GM21367 (cell line): ENCODE data around the gene CCPG1.
A peak's percentile ranks its signal among the peaks of the same experiment; 100 is the strongest.
"Not testable (repeated sequence)": the region's sequence is repeated elsewhere in the genome, so short reads cannot be mapped to it uniquely, and the experiment has no call there.

Experiments used
- ATAC-seq: cut with Tn5 transposase; IDR thresholded peaks from one replicate; pipeline ENCODE4 v1.9.1; 2021; ENCODE audit not compliant: unreplicated experiment

Gene CCPG1

GRCh38 chr15:55408012-55408928 lies at the start of gene CCPG1, which contains the start of gene PIERCE2:
CCPG1 (minus strand) TSS chr15:55408359; CDS start chr15:55389424, 18,935 bp downstream.
PIERCE2 (plus strand) TSS chr15:55408495; CDS start chr15:55408769, 274 bp downstream.
- ATAC-seq: peak; percentile 93

- no peak for ATAC-seq
Measured at GRCh38 chr15:55457401-55458022, 49.4 kb upstream of the CCPG1 start.

DNA sequence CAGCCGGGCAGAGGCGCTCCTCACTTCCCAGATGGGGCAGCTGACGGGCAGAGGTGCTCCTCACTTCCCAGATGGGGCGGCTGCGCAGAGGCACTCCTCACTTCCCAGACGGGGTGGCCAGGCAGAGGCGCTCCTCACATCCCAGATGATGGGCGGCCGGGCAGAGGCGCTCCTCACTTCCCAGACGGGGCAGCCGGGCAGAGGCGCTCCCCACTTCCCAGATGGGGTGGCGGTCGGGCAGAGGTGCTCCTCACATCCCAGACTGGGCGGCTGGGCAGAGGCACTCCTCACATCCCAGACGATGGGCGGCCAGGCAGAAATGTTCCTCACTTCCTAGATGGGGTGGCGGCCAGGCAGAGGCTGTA lies 38.9 kb upstream of the CCPG1 start:
- ATAC-seq: not testable (repeated sequence)

- not testable (repeated sequence) for ATAC-seq
Measured at GRCh38 chr15:55446379-55447029, 38.3 kb upstream of the CCPG1 start.

DNA sequence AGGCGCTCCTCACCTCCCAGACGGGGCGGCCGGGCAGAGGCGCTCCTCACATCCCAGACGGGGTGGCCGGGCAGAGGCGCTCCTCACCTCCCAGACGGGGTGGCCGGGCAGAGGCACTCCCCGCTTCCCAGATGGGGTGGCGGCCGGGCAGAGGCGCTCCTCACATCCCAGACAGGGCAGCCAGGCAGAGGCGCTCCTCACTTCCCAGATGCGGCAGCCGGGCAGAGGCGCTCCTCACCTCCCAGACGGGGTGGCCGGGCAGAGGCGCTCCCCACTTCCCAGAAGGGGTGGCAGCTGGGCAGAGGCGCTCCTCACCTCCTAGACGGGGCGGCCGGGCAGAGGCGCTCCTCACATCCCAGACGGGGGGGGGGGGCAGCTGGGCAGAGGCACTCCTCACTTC lies 37.8 kb upstream of the CCPG1 start:
- not testable (repeated sequence) for ATAC-seq

DNA sequence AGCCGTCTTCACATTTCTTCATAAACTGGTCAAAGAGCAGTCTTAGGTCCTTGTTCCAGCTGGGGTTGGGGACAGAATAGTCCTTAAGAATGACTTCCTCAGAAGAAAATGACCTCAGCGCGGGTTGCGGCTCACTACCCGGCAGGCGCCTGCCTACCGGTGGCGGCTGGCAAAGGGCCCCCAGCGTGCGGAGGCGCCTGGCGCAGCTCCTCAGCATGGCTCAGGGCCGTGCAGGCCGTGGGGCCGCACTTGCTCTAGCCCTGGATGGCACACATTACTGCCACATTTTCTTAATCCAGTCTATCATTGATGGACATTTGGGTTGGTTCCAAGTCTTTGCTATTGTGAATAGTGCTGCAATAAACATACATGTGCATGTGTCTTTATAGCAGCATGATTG lies 35.0 kb upstream of the CCPG1 start:
- not testable (repeated sequence) for ATAC-seq

GRCh38 chr15:55434989-55435825 lies 27.0 kb upstream of the CCPG1 start:
- ATAC-seq: no peak

- no peak for ATAC-seq
Measured at GRCh38 chr15:55422089-55422488, 13.9 kb upstream of the CCPG1 start.

- ATAC-seq: no peak
Measured at GRCh38 chr15:55420171-55420866, 12.2 kb upstream of the CCPG1 start.

DNA sequence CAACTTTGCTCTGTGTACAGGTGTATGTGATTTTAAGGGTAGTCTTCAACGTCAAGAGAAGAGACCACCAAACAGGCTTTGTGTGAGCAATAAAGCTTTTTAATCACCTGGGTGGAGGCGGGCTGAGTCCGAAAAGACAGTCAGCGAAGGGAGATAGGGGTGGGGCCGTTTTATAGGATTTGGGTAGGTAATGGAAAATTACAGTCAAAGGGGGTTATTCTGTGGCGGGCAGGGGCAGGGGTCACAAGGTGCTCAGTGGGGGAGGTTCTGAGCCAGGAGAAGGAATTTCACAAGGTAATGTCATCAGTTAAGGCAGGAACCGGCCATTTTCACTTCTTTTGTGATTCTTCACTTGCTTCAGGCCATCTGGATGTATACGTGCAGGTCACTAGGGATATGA lies 9.5 kb upstream of the CCPG1 start:
- not testable (repeated sequence) for ATAC-seq

DNA sequence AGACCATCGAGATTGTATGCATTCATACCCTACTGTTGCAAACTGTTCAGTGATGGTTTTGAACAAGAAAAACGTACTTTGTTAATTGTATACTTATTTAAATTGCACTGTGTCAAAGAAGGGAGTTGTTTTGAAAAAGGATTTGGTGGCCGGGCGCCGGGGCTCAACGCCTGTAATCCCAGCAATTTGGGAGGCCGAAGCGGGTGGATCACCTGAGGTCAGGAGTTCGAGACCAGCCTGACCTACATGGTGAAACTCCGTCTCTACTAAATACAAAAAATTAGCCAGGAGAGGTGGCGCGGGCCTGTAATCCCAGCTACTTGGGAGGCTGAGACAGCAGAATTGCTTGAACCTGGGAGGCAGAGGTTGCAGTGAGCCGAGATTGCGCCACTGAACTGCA lies 817 bp upstream of the CCPG1 start:
- not testable (repeated sequence) for ATAC-seq

DNA sequence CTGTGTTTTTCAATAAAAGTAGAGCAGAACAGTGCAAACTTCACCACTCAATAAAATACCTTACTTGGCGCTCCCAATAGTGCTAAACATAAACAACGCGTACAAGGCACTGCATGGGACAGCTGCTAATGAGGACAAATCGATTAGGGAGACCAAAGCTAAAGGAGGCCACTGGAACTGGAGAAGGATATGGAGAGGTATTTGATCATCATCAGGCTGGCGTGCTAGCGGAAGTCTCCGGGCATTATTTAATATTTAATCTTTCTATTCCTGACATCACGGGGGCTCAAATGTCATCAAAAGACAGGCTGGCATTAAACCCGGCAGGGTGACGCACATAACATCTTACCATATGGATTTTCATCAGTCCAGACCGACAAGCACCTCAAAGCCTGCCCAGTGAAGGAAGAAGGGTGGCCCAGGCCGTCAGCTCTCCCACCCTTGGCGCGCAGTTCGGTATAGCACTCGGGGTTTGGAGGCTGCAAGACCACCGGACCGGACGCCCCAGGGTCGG lies 604 bp downstream of the CCPG1 start:
- no peak for ATAC-seq

GRCh38 chr15:55403531-55403930 lies 4.6 kb downstream of the CCPG1 start:
- no peak for ATAC-seq

DNA sequence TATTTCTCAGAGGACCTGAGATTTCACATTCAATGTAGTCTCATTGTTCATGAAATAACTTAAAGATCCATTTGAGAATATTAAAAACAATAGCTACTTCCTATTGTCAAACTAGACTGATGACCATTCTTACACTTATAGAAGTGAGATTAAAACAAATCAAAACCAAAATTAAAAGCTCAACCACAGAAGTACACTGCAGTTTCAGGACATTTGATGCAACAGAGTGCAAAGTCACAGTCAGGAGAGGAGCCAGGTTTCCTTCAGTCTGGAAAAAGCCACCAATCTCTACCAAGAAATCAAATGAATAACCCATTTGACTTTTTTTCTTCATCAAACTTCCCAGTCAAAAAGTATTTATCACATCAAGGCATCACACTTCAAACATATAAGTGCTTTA lies 5.5 kb downstream of the CCPG1 start:
- ATAC-seq: no peak

- ATAC-seq: no peak
Measured at GRCh38 chr15:55401786-55402246, 6.3 kb downstream of the CCPG1 start.

- ATAC-seq: not testable (repeated sequence)
Measured at GRCh38 chr15:55400050-55400449, 8.1 kb downstream of the CCPG1 start.

GRCh38 chr15:55398243-55398642 lies 9.9 kb downstream of the CCPG1 start:
- ATAC-seq: no peak

DNA sequence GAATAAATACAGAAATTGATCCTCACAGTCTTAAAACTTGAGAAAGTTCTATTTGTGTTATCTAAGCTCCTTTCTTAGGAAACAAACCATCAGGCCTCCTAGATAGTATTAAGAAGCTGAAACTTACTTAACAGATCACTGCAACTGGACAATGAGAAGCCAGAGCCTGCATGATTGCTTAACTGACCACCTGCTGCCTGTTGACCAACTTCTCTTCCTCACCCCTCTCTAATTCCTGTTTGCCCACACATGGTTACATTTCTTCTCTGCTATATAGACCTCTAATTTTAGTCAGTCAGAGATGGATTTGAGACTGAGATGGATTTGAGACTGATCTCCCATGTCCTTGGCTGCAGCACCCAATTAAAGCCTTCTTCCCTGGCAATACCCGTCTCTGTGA lies 13.5 kb downstream of the CCPG1 start:
- no peak for ATAC-seq

- ATAC-seq: no peak
Measured at GRCh38 chr15:55389264-55389607, 18.9 kb downstream of the CCPG1 start.

GRCh38 chr15:55387027-55387426 lies 21.1 kb downstream of the CCPG1 start:
- no peak for ATAC-seq
